Large intestine (tissue), 3 donors: ENCODE measurements around the gene POMGNT2. TPM values are rescaled to one million over a fixed set of nuclear protein-coding genes. Genes with fewer than 3 reads are reported as not detected.

Experiments
- DNase-seq, 2 donors: peaks; one replicate each; pipeline versions ENCODE4 v3.0.0 to v3.0.0-alpha.2; 2013
- H3K27ac ChIP-seq: one replicate; pipeline ENCODE4 v1.5.1; 2013; ENCODE audit warnings: low read length
- H3K27me3 ChIP-seq: 2 replicates; pipeline ENCODE4 v1.6.1; 2013; ENCODE audit warnings: low read length; ENCODE audit not compliant: control insufficient read depth, insufficient read depth
- H3K36me3 ChIP-seq: 2 replicates; pipeline ENCODE4 v1.6.1; 2013; ENCODE audit warnings: low read length; ENCODE audit not compliant: control insufficient read depth, insufficient read depth
- H3K4me1 ChIP-seq: one replicate; pipeline ENCODE4 v1.6.1; 2013; ENCODE audit warnings: low read length; ENCODE audit not compliant: control insufficient read depth, insufficient read depth
- H3K4me3 ChIP-seq: one replicate; pipeline ENCODE4 v1.5.1; 2013; ENCODE audit warnings: low read length
- H3K9me3 ChIP-seq: one replicate; pipeline ENCODE4 v1.6.1; 2013; ENCODE audit warnings: mild to moderate bottlenecking, low read depth, low read length, moderate library complexity; ENCODE audit not compliant: control insufficient read depth
- WGBS: methylation state at CpG from one replicate; pipeline ENCODE4 v1.1.5; 2013; ENCODE audit warnings: low lambda C conversion rate; ENCODE audit not compliant: insufficient coverage; 5-methylcytosine and 5-hydroxymethylcytosine counted together
- polyA plus RNA-seq: library from polyadenylated mRNA; unstranded; fragments of 120-200 nt; gene quantifications from one replicate; pipeline ENCODE4 v1.2.1, GENCODE V29; 2013

Gene POMGNT2
- polyA plus RNA-seq, 1 donor = 13.5 TPM

- DNase-seq = no peak
- no peaks in the 10 kb centered on the region for H3K9me3 ChIP-seq
- H3K27me3 ChIP-seq = no peaks in the 10 kb centered on the region
- no peak overlapping the region for H3K4me3 ChIP-seq
- H3K36me3 ChIP-seq = peaks cover 5% of the 10 kb centered on the region
- no peak overlapping the region for H3K27ac ChIP-seq
- peaks cover 10% of the 10 kb centered on the region for H3K4me1 ChIP-seq
- 67% methylated on average over 1 of the region's 4 CpGs for WGBS
Measured at GRCh38 chr3:43034200-43034599, 71.7 kb downstream of the POMGNT2 start.

- no peak for DNase-seq
Measured at GRCh38 chr3:43032646-43033628, 72.9 kb downstream of the POMGNT2 start.

GRCh38 chr3:43031889-43032545, 73.9 kb downstream of the POMGNT2 start:
- H3K4me1 ChIP-seq = peaks cover 20% of the 10 kb centered on the region
- H3K4me3 ChIP-seq = no peak overlapping the region
- no peaks in the 10 kb centered on the region for H3K9me3 ChIP-seq
- DNase-seq = no peak
- H3K36me3 ChIP-seq = peaks cover 5% of the 10 kb centered on the region
- H3K27me3 ChIP-seq = no peaks in the 10 kb centered on the region
- H3K27ac ChIP-seq = peak overlapping the region; percentile 56
- WGBS = no CpG with 5 or more reads among the region's 16 CpGs

More at GRCh38 chr3:43032646-43033628, 72.9 kb downstream of the POMGNT2 start:
- Histone ChIP-seq H3K4me1 (peaks cover 20% of the 10 kb centered on the region), H3K9me3 (no peaks in the 10 kb centered on the region), H3K36me3 (peaks cover 5% of the 10 kb centered on the region), H3K27me3 (no peaks in the 10 kb centered on the region), H3K4me3 (no peak overlapping the region), H3K27ac (no peak overlapping the region)
- WGBS = no CpG with 5 or more reads among the region's 23 CpGs

- H3K27me3 ChIP-seq = no peaks in the 10 kb centered on the region
- no CpG with 5 or more reads among the region's 4 CpGs for WGBS
- H3K36me3 ChIP-seq = peaks cover 5% of the 10 kb centered on the region
- H3K27ac ChIP-seq = peak overlapping the region; percentile 56
- H3K9me3 ChIP-seq = no peaks in the 10 kb centered on the region
- peak; percentile 30 to 51 for DNase-seq
- no peak overlapping the region for H3K4me3 ChIP-seq
- peaks cover 20% of the 10 kb centered on the region for H3K4me1 ChIP-seq
Measured at GRCh38 chr3:43031485-43031884, 74.4 kb downstream of the POMGNT2 start.

GRCh38 chr3:43030162-43030935, 75.5 kb downstream of the POMGNT2 start:
- Histone ChIP-seq H3K27ac (no peak overlapping the region), H3K4me3 (no peak overlapping the region), H3K27me3 (no peaks in the 10 kb centered on the region), H3K9me3 (no peaks in the 10 kb centered on the region), H3K4me1 (peaks cover 20% of the 10 kb centered on the region), H3K36me3 (peaks cover 5% of the 10 kb centered on the region)
- DNase-seq = no peak
- WGBS = 90% methylated on average over 2 of the region's 15 CpGs

Other genes starting within 250 kb of the POMGNT2 start
- 0.75 TPM for gene CYP8B1, start 230.2 kb downstream of the POMGNT2 start, polyA plus RNA-seq
- gene ZNF662, start 199.9 kb downstream of the POMGNT2 start, polyA plus RNA-seq = 23.4 TPM
- 5.0 TPM for gene GASK1A, start 126.8 kb downstream of the POMGNT2 start, polyA plus RNA-seq
- gene SNRK, start 180.5 kb upstream of the POMGNT2 start, polyA plus RNA-seq = 30.3 TPM